GM21360 (cell line): ENCODE results near the gene EHMT1.

Experiments used
- ATAC-seq: cut with Tn5 transposase; IDR thresholded peaks from one replicate; pipeline ENCODE4 v1.9.1; 2021; ENCODE audit warnings: mild to moderate bottlenecking, moderate library complexity; ENCODE audit not compliant: unreplicated experiment

Gene EHMT1

DNA sequence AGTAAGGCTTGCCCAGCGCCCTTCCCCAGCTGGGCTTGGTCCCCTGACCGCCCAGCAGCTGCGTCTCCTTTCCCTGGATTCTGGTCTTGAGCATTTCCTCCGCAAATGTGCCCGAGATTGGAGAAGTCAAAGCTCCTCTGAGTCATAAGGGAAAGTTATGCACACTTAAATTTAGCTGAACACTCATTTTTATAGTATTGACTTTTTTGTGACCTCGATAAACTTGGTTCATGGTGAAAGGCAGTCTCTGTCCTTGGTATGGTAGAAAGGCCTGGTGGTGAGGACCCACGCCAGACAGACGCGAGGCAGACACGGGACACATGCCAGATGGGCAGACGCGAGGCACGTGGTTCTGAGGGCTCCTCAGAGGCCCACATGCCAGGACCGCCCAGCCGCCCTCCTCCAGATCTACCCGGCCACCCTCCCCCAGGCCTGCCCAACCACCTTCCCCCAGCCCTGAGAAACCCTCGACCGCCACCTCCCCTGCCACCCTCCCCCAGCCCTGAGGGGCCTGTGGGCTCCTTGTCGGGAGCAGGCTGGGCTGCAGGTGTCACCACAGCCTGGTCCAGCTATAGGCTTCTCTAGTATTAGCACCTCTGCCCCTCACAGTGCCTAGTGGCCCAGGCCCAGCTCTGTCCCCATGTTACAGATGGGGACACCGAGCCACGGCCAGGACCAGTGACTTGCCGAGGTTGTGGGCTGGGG is 197.9 kb downstream of the EHMT1 start:
- ATAC-seq, result no peak

DNA sequence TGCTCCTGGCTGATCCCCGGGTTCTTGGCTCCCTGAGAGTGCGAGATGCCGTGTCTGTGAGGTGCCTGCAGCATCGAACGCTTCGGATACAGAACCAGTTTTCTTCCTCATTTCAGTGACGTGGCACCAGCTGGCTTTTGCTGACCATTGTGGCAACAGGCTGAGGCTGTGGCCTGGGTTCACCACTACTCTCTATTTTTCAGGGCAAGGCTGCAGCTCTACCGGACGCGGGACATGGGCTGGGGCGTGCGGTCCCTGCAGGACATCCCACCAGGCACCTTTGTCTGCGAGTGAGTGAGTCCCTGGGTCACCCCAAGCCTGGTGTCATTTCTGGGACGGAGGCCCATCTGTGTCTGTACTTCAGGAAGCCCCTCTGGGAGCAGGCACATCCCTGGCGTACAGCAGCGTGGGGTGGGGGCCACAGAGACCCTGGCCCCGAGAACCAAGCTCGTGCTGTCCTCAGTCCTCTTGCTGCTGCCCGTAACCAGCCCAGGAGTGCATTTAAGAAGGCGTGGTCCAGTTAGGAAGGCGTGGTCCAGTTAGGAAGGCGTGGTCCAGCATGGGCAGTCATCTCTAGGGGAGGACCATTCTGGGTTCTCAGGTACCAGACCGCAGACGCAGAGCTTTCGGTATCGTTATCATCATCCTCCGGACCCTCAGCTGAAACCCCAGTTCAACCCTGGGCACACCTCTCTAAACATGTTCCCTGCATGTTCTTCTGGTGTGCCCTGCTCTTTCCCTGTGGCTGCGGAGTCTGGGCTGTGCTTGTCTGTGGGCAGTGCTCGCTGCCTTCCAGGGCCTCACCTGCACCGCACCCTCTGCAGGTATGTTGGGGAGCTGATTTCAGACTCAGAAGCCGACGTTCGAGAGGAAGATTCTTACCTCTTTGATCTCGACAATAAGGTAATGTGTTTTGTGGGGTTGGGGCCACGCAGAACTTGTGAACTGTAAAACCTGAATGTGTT is 198.7 kb downstream of the EHMT1 start:
- ATAC-seq, result no peak

DNA sequence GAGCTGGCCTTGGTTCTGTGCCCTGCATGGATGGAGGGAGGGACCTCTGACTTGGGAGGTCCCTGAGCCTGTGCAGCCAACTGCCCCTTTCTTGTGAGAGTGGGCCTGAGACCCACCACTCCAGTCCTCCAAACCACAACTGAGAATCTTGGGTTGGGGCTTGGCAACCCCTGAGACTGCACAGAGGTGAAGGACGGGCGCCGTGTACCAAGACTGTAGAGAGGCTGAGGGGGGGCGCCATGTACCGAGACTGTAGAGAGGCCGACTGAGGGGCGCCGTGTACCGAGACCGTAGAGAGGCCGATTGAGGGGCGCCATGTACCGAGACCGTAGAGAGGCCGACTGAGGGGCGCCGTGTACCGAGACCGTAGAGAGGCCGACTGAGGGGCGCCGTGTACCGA is 199.5 kb downstream of the EHMT1 start:
- no peak for ATAC-seq

DNA sequence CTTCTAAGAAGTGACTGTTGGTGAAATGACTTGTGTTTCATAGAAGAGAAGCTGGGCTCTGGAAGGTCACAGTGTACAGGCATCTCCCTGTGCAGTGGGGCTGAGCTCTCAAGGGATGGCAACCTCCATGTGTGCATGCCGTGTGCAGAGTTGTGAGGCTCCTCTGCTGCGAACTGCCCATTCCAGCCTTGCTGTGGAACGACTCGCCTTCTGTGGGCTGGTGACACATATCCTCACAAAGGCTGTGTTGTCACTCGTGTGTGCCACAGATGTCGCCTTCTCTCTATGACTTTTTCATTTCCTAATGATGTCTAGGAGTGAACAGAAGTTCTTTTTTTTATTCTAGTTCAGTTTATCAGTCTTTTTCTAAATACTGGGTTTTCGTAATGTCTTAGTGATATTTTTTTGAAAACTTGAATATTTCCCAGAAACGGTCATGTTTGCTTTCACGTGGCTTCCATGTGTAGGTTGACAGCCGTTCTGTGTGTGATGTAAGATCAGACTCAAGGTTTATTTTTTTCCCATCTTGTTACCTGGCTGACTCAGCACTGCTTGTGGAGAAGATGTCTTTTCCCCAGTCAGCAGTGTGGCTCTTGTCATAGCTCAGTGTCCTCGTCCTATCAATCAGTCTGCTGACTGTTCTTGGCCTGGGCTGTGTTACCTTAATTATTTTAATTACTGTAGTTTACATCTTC is 201.5 kb downstream of the EHMT1 start:
- ATAC-seq, result no peak

DNA sequence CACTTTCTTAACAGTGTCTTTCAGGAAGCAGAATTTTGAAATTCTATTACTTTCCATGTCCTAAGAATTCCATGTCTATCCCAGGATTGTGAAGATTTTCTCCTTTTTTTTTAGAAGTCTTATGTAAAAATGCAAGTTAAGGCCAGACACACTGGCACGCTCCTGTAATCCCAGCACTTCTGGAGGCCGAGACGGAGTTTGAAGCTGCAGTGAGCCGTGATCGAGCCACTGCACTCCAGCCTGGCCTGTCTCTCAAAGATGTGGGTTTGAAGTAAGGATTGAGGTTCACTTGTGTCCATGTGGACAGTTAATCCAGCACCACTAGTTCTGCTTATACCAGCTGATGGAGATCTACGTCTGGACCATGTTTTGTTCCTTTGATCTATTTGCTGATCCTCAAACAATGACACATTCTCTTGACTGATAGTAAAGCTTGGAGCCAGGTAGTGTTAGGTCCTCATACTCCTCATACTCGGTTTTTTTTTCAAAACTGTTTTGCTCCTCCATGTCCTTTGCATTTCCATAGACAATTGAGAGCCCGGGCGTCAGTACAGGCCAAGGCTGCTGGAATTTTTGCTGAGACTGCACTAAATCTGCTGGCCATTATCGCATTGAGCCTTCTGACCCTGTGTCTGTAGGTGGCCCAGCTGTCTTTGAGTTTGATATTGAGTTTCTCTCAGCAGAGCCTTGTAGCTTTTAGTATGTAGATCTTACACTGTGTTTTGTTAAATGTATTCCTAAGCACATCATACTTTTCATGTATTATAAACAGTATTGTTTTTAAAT is 205.4 kb downstream of the EHMT1 start:
- ATAC-seq, result no peak

DNA sequence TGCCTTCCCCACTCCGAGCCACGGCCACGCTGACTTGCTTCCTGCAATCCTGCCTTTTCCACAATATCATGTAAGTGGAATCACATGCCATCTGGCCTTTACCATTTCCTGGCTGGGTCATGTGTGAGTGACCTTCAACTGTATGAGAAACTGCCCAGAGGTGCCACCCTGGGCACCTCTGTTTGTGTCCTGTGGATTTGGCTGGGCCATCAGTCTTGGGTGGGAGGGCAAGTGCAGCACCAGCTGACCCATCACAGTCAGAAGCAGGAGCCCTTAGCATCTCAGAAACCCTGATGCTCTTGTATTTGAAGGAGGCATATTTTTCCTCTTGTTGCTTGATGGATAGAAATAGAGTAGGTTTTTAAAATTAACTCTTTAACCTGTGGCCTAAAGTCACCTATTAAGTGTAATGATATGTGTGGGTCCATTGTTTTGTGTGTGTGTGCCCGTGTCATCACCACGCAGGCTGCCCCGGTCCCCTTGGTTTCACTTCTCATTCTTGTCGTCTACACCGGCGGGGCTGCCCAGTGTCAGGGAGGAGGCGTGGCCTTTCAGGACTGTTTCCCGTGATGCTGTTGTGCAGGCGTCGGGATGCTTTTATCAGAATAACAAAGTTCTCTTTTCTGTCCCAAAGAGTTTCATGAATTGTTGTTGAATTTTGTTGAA is 206.7 kb downstream of the EHMT1 start:
- ATAC-seq, result no peak

DNA sequence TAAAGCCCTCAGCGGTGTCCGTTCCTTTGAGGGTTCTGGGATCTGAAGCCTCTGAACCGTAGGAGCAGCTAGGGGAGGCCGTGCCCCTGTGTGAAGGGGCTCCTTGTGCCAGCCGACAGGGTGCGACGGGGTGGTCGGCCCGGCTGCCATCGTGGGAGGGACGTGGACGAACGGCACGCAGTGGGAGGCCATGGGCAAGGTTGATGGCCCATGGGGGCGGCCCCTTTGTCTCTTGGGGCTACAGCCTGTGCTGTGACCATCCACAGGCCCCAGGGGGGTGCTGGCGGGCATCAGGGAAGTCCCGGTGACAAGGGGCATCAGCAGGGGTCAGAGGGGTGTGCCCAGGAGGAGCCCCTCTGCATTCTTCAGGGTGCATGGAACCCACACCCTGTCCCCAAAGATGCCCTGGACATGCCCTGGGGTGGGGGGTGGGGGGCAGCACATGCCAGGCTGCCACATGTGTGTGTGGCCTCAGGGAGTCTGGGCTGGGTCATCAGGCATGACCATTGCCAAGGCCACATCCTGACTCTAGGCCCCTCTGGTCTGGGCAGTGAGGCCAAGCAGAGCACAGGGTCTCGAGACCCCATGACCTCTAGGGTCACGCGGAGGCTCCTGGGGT is 209.2 kb downstream of the EHMT1 start:
- ATAC-seq, result no peak

DNA sequence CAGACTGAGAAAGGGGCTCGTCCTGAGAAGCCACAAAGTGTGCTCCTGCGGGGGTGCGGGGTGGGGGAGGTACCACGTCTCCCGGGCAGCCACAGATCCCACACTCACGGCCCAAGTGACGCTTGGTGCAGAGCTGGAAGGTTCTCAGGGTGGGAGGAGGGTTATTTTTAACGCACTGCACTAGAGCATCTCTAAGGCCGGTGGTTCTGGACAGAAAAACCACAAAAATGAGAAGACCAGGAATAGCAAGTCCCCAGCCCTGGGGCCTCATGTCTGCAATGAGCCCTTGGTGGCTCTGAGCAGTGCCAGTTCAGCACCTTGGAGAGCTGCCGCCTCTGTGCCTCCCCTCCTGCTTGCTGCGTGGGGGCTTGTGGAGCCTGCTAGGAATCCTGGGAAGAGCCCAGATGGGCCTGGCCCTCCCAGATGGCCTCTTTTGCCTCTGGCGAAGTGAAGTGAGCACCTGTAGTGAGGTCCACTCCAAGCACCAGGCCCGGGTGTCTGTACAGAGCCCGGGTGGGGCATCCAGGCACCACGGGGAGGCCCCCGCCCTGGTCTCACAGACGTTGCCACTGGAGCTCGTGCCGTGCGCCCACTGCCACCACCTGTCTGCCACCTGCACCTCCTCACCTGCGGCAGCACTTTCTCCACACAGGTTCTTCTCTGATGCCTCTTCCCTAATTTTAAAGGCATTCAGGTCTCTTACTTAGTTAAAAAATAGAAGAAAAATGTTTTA is 209.9 kb downstream of the EHMT1 start:
- ATAC-seq, result no peak

DNA sequence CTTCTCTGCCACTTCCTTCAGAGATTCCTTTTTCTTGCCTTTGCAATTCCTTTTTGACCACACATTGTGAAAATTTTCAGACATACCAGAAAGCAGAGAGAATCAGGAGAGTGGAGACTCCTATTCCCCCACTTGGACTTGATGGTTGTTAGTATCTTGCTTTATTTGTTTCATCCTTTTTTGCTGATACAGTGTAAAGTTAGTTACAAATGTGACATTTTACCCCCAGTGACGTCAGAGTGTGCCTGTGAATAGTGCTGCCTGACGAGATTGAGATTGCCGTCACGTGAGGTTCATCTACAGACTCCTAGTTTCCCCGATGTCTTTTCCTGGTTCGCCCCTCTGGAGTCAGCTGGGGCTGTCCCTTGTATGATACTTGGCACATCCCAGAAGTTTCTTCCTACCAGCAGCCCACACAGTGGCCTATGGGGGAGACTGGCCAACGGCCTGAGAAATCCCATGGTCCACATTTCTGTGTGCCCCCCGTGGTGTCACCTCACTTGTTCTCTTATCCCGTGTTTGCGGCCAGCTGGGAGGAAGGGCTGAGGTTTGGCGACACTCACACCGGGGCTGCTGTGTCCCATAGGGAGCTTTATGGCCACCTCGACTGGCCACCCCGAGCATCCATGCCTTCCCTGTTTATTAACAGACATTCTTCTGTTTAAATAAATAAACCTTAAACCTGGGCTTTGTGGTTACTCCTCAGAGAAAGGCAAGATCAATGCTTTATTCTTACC is 210.6 kb downstream of the EHMT1 start:
- no peak for ATAC-seq

DNA sequence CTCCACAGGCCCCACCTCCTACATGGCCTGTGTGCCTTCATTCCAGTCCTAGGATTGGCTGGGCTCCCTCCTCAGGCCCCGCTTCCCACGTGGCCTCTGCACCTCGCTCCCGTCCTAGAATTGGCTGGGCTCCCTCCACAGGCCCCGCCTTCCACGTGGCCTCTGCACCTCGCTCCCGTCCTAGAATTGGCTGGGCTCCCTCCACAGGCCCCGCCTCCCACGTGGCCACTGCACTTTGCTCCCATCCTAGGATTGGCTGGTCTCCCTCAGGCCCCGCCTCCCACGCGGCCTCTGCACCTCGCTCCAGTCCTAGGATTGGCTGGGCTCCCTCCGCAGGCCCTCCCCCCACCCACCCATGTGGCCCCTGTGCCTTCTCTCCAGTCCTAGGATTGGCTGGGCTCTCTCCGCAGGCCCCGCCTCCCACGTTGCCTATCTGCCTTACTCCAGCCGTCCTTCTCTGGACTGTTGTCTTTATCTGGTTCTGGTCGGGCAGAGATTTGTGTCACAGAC is 213.4 kb downstream of the EHMT1 start:
- no peak for ATAC-seq

DNA sequence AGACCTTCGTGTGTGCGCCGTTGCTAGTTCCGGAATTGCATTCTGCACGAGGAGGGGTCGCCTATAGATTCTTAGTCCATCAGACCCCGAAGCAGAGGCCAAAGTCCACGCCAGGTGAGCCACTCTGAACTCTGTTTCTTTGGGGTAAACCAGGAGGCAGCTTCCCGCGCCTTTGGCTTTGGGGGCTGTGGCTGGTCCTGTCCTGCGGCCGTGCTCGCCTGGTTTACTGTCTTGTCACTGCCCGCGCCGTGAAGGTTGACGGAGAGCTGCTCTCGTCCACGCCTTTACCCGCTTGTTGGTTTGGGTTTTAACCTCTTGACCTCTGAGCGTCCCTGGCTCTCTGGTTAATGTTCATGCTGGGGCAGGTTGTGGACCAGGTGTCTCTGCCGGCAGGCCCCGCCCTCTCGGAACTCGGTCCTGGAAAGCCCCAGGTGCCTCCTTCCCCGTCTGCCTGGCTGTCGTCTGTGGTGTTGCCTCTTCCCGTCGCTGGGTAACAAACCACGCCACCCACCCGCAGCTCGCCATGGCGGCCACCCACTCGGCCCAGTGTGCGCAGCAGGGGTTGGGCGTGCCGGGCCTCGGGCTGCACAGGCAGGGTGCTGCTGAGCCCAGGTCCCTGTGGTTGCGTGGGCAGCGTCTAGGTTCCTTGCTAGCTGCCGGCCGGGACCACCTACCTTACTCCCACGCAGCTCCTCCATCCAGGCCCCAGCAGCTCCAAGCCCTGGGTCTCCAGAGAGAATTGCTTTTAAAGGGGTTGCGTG is 214.2 kb downstream of the EHMT1 start:
- no peak for ATAC-seq

DNA sequence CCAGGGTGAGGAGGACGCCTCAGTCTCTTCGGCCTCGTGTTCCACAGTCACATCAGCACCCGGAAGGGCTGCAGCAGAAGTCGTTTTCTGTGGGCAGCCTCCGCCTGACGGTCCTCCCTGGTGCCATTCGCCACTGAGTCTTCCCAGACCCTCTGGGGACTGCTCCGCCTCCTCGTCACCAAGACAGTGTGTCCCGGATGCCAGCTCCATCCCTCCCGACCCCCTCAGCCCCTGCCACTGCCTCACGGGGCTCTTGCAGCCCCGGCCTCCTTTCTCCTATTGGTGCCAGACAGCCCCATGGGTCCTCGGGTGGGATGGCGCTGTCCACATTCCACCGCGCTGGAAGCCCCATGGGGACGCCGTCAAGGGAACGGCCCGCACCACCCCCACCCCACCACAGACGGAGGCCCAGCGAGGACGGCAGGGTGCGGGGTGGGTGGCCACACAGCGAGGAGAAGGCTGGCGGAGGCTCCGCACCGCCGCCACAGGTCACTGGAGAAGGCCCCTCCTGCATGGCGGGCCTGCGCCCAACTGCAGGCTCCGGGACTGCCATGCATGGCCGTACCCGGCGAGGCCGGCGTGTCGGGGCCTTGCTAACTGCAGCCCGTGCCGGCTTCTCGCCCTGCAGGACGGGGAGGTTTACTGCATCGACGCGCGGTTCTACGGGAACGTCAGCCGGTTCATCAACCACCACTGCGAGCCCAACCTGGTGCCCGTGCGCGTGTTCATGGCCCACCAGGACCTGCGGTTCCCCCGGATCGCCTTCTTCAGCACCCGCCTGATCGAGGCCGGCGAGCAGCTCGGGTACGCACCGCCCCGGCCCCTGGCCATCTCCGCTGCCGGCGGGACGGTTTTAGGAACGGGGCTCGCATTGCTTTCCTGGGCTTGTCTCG is 215.2 kb downstream of the EHMT1 start:
- ATAC-seq, result no peak

DNA sequence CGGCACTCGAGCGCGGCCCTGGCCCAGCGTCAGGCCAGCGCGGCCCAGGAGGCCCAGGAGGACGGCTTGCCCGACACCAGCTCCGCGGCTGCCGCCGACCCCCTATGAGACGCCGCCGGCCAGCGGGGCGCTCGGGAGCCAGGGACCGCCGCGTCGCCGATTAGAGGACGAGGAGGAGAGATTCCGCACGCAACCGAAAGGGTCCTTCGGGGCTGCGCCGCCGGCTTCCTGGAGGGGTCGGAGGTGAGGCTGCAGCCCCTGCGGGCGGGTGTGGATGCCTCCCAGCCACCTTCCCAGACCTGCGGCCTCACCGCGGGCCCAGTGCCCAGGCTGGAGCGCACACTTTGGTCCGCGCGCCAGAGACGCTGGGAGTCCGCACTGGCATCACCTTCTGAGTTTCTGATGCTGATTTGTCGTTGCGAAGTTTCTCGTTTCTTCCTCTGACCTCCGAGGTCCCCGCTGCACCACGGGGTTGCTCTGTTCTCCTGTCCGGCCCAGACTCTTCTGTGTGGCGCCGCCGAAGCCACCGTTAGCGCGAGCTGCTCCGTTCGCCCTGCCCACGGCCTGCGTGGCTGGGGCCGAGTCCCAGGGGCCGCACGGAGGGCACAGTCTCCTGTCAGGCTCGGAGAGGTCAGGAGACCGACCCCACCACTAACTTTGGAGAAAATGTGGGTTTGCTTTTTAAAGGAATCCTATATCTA is 216.2 kb downstream of the EHMT1 start:
- ATAC-seq, result no peak

DNA sequence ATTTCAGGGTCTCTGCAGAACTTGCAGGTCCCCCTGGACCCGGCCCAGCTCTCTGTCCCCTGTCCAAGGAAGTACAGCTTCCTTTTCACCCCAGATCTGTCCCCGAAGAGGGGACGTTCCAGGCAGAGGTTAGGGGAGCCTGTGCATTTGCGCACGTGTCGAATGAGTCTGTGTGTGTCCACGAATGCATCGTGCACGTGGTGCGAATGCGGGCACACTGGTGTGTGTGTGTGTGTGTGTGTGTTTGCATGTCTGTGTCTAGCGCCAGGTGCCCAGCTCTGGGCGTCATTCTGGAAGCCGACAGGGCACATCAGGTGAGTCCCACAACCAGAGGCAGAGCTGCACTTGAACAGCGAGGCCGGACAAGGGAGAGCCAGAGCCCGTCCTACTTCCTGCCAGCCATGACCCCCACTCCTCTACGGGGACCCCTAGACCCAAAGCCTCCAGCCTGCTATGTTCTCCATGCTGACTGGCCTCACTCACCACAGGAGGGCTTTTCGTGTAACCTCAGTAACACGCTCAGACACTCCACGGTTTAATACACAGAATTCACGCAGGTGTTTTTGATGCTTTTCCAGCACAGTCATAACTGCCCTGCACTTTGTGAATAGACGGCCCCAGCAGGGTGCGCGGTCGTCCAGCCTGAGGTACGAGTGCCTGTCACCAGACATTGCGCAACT is 217.5 kb downstream of the EHMT1 start:
- ATAC-seq, result no peak

DNA sequence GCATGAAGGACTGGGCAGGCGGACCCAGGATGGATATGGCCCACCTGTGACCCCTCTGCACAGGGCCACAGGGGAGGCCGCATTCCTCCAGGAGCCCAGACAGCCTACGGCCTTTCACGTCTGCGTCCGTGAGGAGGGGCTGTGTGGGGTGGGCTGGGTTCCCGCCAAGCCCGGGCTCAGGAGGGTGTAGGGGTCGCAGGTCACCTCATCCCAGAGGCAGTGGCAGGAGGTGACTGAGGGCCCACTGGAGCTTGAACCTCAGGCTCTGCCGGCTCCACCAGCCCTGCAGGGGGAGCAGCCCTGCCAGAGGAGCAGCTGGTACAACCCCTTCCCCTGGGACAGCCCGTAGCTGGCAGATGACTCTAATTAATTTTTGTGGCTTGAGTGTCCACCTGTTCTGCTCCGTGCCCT is 218.0 kb downstream of the EHMT1 start:
- no peak for ATAC-seq
